Measurements from ENCODE around the gene TFCP2.

- TF ChIP-seq POLR2AphosphoS5 (IDR thresholded peaks at IDR 0.05; ENCODE audit: low read depth, low read length) (no peak), TAF1 (IDR thresholded peaks at IDR 0.05; ENCODE audit: borderline replicate concordance, low read depth, low read length) (no peak)
Observed at GRCh38 chr12:51189790-51190355, 16.9 kb upstream of the TFCP2 start.
